H1 (cell line): ENCODE data around the gene EVI2B. TPM values are rescaled to one million over a fixed set of nuclear protein-coding genes. Genes with fewer than 3 reads are reported as not detected.

ENCODE experiments used
- CTCF ChIA-PET: fragments of 300-600 bp; sonication (Branson Sonifier 250); formaldehyde crosslinking; loops from one replicate; lab custom pipeline; 2021; ENCODE audit not compliant: partially characterized antibody; lab: Charles Lee
- POLR2A ChIA-PET: fragments of 300-600 bp; sonication (Branson Sonifier 250); formaldehyde crosslinking; loops from one replicate; lab custom pipeline; 2021; ENCODE audit warnings: inconsistent platforms; ENCODE audit not compliant: partially characterized antibody; lab: Charles Lee
- DNase-seq, 2 experiments: peaks; one replicate each; pipeline versions ENCODE4 v3.0.0 to v3.0.0-alpha.2; 2010 to 2022; ENCODE audit warnings: low spot score in 2 of 2, low read depth in 1 of 2, mixed read lengths in 1 of 2
- FAIRE-seq: peaks from 2 replicates; lab custom pipeline; 2011; peaks lifted over from hg19 to GRCh38; lab: Jason Lieb, UNC
- H2AFZ ChIP-seq: 2 replicates; pipeline ENCODE4 v1.8.1; 2012; ENCODE audit warnings: low read length, inconsistent platforms
- H2AK5ac ChIP-seq: 2 replicates; pipeline ENCODE4 v1.6.1; 2013; ENCODE audit warnings: low read depth, low read length
- H2BK120ac ChIP-seq: replicated peaks from 2 replicates; pipeline ENCODE3; 2013; ENCODE audit warnings: low read depth, low read length, inconsistent platforms
- H2BK12ac ChIP-seq: 2 replicates; pipeline ENCODE4 v1.6.1; 2013; ENCODE audit warnings: low read depth, low read length
- H2BK15ac ChIP-seq: 2 replicates; pipeline ENCODE4 v1.6.1; 2013; ENCODE audit warnings: low read length
- H2BK20ac ChIP-seq: 2 replicates; pipeline ENCODE4 v1.6.1; 2013; ENCODE audit warnings: low read length
- H2BK5ac ChIP-seq: 2 replicates; pipeline ENCODE4 v1.6.1; 2013; ENCODE audit warnings: low read depth, low read length
- H3K14ac ChIP-seq: 2 replicates; pipeline ENCODE4 v1.6.1; 2013; ENCODE audit warnings: inconsistent platforms; ENCODE audit not compliant: insufficient read length
- H3K18ac ChIP-seq: 2 replicates; pipeline ENCODE4 v1.6.1; 2013; ENCODE audit warnings: low read length; ENCODE audit errors: extremely low read depth
- H3K23ac ChIP-seq: 2 replicates; pipeline ENCODE4 v1.6.1; 2013; ENCODE audit warnings: inconsistent platforms; ENCODE audit not compliant: insufficient read length
- H3K23me2 ChIP-seq: 2 replicates; pipeline ENCODE4 v1.6.1; 2013; ENCODE audit warnings: low read depth, low read length
- H3K27ac ChIP-seq: 2 replicates; pipeline ENCODE4 v1.6.1; 2011; ENCODE audit warnings: low read depth, low read length, inconsistent platforms
- H3K27me3 ChIP-seq, 4 experiments: replicated peaks in 1 of 4; 1 replicate in 1 of 4; 2 replicates in 3 of 4; pipeline versions ENCODE4 v1.6.1 to v1.8.1; 2011 to 2013; ENCODE audit warnings: low read length in 3 of 4, mild to moderate bottlenecking in 3 of 4, inconsistent platforms in 2 of 4, mixed read lengths in 2 of 4, moderate library complexity in 1 of 4; ENCODE audit not compliant: control insufficient read depth in 3 of 4, insufficient read depth in 3 of 4; ENCODE audit errors: extremely low read depth in 1 of 4
- H3K36me3 ChIP-seq, 4 experiments: 2 replicates each; pipeline versions ENCODE4 v1.6.1 to v1.8.1; 2011 to 2013; ENCODE audit warnings: mild to moderate bottlenecking in 4 of 4, low read length in 3 of 4, moderate library complexity in 2 of 4, control low read depth in 1 of 4, inconsistent platforms in 1 of 4; ENCODE audit not compliant: insufficient read depth in 4 of 4, control insufficient read depth in 2 of 4
- H3K4ac ChIP-seq: replicated peaks from 2 replicates; pipeline ENCODE3; 2013; ENCODE audit warnings: low read length, low read depth, mixed read lengths, inconsistent platforms; ENCODE audit not compliant: insufficient read length
- H3K4me1 ChIP-seq, 4 experiments: replicated peaks in 1 of 4; 1 replicate in 1 of 4; 2 replicates in 3 of 4; pipeline versions ENCODE4 v1.6.1 to v1.8.1; 2011 to 2013; ENCODE audit warnings: low read length in 3 of 4, inconsistent platforms in 2 of 4, mixed read lengths in 1 of 4; ENCODE audit not compliant: insufficient read depth in 4 of 4, control insufficient read depth in 3 of 4
- H3K4me2 ChIP-seq, 2 experiments: 2 replicates each; pipeline versions ENCODE4 v1.6.1 to v1.8.1; 2011 to 2013; ENCODE audit warnings: low read depth in 2 of 2, low read length in 2 of 2, control low read depth in 1 of 2, inconsistent platforms in 1 of 2, mild to moderate bottlenecking in 1 of 2; ENCODE audit not compliant: insufficient read depth in 1 of 2
- H3K4me3 ChIP-seq, 4 experiments: fragments of 200-600, 300-600 bp in 1 of 4; sonication (generic), shearing (Covaris generic), sonication (Bioruptor Twin) in 1 of 4; 2 replicates each; pipeline versions ENCODE4 v1.5.1 to v1.8.1; 2011 to 2016; ENCODE audit warnings: low read length in 4 of 4, low read depth in 3 of 4, control low read depth in 2 of 4, inconsistent platforms in 2 of 4, mild to moderate bottlenecking in 2 of 4, mixed read lengths in 1 of 4, moderate library complexity in 1 of 4; ENCODE audit not compliant: insufficient read depth in 2 of 4; ENCODE audit errors: extremely low read depth in 1 of 4
- H3K56ac ChIP-seq: replicated peaks from 2 replicates; pipeline ENCODE3; 2013; ENCODE audit warnings: low read depth, mild to moderate bottlenecking, mixed read lengths, low read length, inconsistent platforms; ENCODE audit not compliant: insufficient read length
- H3K79me1 ChIP-seq: 2 replicates; pipeline ENCODE4 v1.6.1; 2013; ENCODE audit warnings: low read depth, low read length, control low read depth
- H3K79me2 ChIP-seq, 2 experiments: 2 replicates each; pipeline versions ENCODE4 v1.6.1 to v1.8.1; 2012 to 2013; ENCODE audit warnings: low read length in 2 of 2, mild to moderate bottlenecking in 2 of 2, inconsistent platforms in 1 of 2; ENCODE audit not compliant: insufficient read depth in 2 of 2, control insufficient read depth in 1 of 2
- H3K9ac ChIP-seq, 4 experiments: replicated peaks in 1 of 4; 1 replicate in 1 of 4; 2 replicates in 3 of 4; pipeline versions ENCODE4 v1.6.1 to v1.8.1; 2011 to 2013; ENCODE audit warnings: low read depth in 3 of 4, low read length in 3 of 4, control low read depth in 2 of 4, mild to moderate bottlenecking in 2 of 4, moderate library complexity in 2 of 4, inconsistent platforms in 1 of 4; ENCODE audit errors: extremely low read depth in 1 of 4
- H3K9me3 ChIP-seq, 2 experiments: 2 replicates each; pipeline versions ENCODE4 v1.6.1 to v1.8.1; 2012 to 2013; ENCODE audit warnings: mild to moderate bottlenecking in 2 of 2, moderate library complexity in 2 of 2, control low read depth in 1 of 2, inconsistent platforms in 1 of 2, low read depth in 1 of 2, low read length in 1 of 2, mixed read lengths in 1 of 2; ENCODE audit not compliant: insufficient read depth in 2 of 2
- H4K20me1 ChIP-seq, 2 experiments: replicated peaks in 1 of 2; 2 replicates each; pipeline versions ENCODE3 to v1.8.1; 2011 to 2013; ENCODE audit warnings: inconsistent platforms in 2 of 2, low read length in 2 of 2, mild to moderate bottlenecking in 1 of 2; ENCODE audit not compliant: insufficient read depth in 2 of 2, control insufficient read depth in 1 of 2
- H4K5ac ChIP-seq: 2 replicates; pipeline ENCODE4 v1.6.1; 2013; ENCODE audit warnings: low read length, low read depth, mixed read lengths, inconsistent platforms; ENCODE audit not compliant: insufficient read length
- H4K8ac ChIP-seq: 2 replicates; pipeline ENCODE4 v1.8.0; 2013; ENCODE audit warnings: mild to moderate bottlenecking, moderate library complexity, low read length, inconsistent platforms; ENCODE audit not compliant: insufficient read depth; ENCODE audit errors: extremely low read depth
- H4K91ac ChIP-seq: replicated peaks from 2 replicates; pipeline ENCODE3; 2013; ENCODE audit warnings: low read length, mixed read lengths, inconsistent platforms; ENCODE audit not compliant: insufficient read length
- KDM5A ChIP-seq: fragments of 200-600 bp; IDR thresholded peaks from 2 replicates; pipeline ENCODE4 v1.7.1; 2012; ENCODE audit warnings: mild to moderate bottlenecking, low read length, inconsistent platforms, mixed read lengths
- SP4 ChIP-seq: IDR thresholded peaks from 2 replicates; pipeline ENCODE4 v1.6.1; 2012; ENCODE audit warnings: low read length, inconsistent platforms
- TCF12 ChIP-seq: IDR thresholded peaks from 2 replicates; pipeline ENCODE4 v1.6.1; 2011; ENCODE audit warnings: low read depth, mild to moderate bottlenecking, low read length
- polyA plus RNA-seq, 7 experiments: library from polyadenylated mRNA; depleted of rRNA in 3 of 7; stranded (reverse) in 5 of 7; unstranded in 2 of 7; fragments of >200 nt in 5 of 7; fragments of 200-250 nt in 2 of 7; gene quantifications; 1 replicate in 5 of 7; 2 replicates in 1 of 7; 4 replicates in 1 of 7; pipeline versions ENCODE4 v1.2.1 to v1.2.3, GENCODE V29; 2011 to 2013; ENCODE audit warnings: missing spikeins in 2 of 7, mixed read lengths in 2 of 7
- total RNA-seq: library from RNA; stranded (reverse); fragmentation: NEBNext Ultra II Directional; extraction: Animal tissue kit (Norgen Biotek cat#: 25700); gene quantifications from 2 replicates; pipeline ENCODE4 v1.2.1, GENCODE V29; 2021

Gene EVI2B
- total and polyA plus RNA-seq, 2 of the 8 experiments (the other 6 are each of a cell fraction or from before 2014, with no cell fraction given): not detected

GRCh38 chr17:31299624-31300023, 14.2 kb downstream of the EVI2B start:
- Histone ChIP-seq H2AK5ac (no peak overlapping the region), H3K4me1 (peaks cover 0 to 3% (median 0%) of the 10 kb centered on the region in 4 experiments; a peak in 1 of 7 replicates), H3K18ac (no peak overlapping the region), H2BK15ac (no peak overlapping the region), H3K36me3 (no peaks in the 10 kb centered on the region), H3K4ac (no peak overlapping the region), H3K9ac (no peak overlapping the region), H3K27ac (no peak overlapping the region), H2BK120ac (no peak overlapping the region), H3K79me1 (no peaks in the 10 kb centered on the region), H2BK20ac (no peak overlapping the region), H3K23me2 (no peaks in the 10 kb centered on the region), H3K9me3 (peaks cover 0 to 5% of the 10 kb centered on the region in 2 experiments; a peak in 1 of 4 replicates), H3K56ac (no peak overlapping the region), H4K91ac (no peak overlapping the region), H4K20me1 (no peaks in the 10 kb centered on the region), H4K5ac (no peak overlapping the region), H2BK12ac (no peak overlapping the region), H3K23ac (no peak overlapping the region), H3K4me2 (no peak overlapping the region), H4K8ac (no peak overlapping the region), H3K27me3 (no peaks in the 10 kb centered on the region), H3K14ac (no peak overlapping the region), H2AFZ (no peak overlapping the region), H3K4me3 (no peak overlapping the region), H2BK5ac (no peak overlapping the region), H3K79me2 (no peaks in the 10 kb centered on the region)
- ChIA-PET POLR2A (no interaction called here), CTCF (interaction anchor here (1.0 kb wide), 1 partner anchor 13 kb away, joined by 3 read pairs; no protein-coding TSS in a partner anchor)
- TF ChIP-seq TCF12: no peak
- TF ChIP-seq SP4: no peak
- TF ChIP-seq KDM5A: no peak
- DNase-seq (no peak), FAIRE-seq (no peak)
